ENCODE results near the gene GOLGA5.

- TF ChIP-seq CTCF (IDR thresholded peaks at IDR 0.05; ENCODE audit: low read depth, low read length): no peak
- TF ChIP-seq POLR2A (IDR thresholded peaks at IDR 0.05; ENCODE audit: extremely low read depth, insufficient read length): no peak
- no peak for TF ChIP-seq MAX (IDR thresholded peaks at IDR 0.05; ENCODE audit: low read depth, low read length)
Measured at GRCh38 chr14:92747701-92748258, 46.3 kb upstream of the GOLGA5 start.
